Neuronal stem cell (in vitro differentiated cells): ENCODE data around the gene NTPCR.

Experiments
- DNase-seq: peaks from one replicate; pipeline ENCODE4 v3.0.0-alpha.2; 2013; ENCODE audit warnings: low spot score
- H2AFZ ChIP-seq: one replicate; pipeline ENCODE4 v1.6.1; 2013; ENCODE audit warnings: mild to moderate bottlenecking, low read length, inconsistent platforms
- H2AK5ac ChIP-seq: 2 replicates; pipeline ENCODE4 v1.6.1; 2013; ENCODE audit warnings: low read depth, mild to moderate bottlenecking, inconsistent platforms, low read length, moderate library complexity, mixed read lengths
- H2BK120ac ChIP-seq: 2 replicates; pipeline ENCODE4 v1.6.1; 2013; ENCODE audit warnings: low read depth, mild to moderate bottlenecking, inconsistent platforms, low read length, moderate library complexity, mixed read lengths
- H2BK12ac ChIP-seq: one replicate; pipeline ENCODE4 v1.6.1; 2013; ENCODE audit warnings: low read length, inconsistent platforms
- H2BK15ac ChIP-seq: 2 replicates; pipeline ENCODE4 v1.6.1; 2013; ENCODE audit warnings: mild to moderate bottlenecking, low read length, inconsistent platforms, mixed read lengths
- H2BK5ac ChIP-seq: one replicate; pipeline ENCODE4 v1.6.1; 2013; ENCODE audit warnings: inconsistent platforms, mild to moderate bottlenecking, low read length, moderate library complexity
- H3K14ac ChIP-seq: one replicate; pipeline ENCODE4 v1.6.1; 2013; ENCODE audit warnings: low read length, inconsistent platforms
- H3K18ac ChIP-seq: 2 replicates; pipeline ENCODE4 v1.6.1; 2013; ENCODE audit warnings: low read length, inconsistent platforms
- H3K23ac ChIP-seq: 2 replicates; pipeline ENCODE4 v1.6.1; 2013; ENCODE audit warnings: low read depth, mild to moderate bottlenecking, mixed read lengths, low read length, inconsistent platforms; ENCODE audit not compliant: poor library complexity
- H3K27ac ChIP-seq: replicated peaks from 3 replicates; pipeline ENCODE4 v1.5.1; 2013; ENCODE audit warnings: low read length, inconsistent platforms
- H3K27me3 ChIP-seq, 3 experiments: 2 replicates each; pipeline ENCODE4 v1.6.1; 2013; ENCODE audit warnings: low read length in 3 of 3, mild to moderate bottlenecking in 2 of 3, inconsistent platforms in 1 of 3, low read depth in 1 of 3, mixed read lengths in 1 of 3, moderate library complexity in 1 of 3; ENCODE audit not compliant: control insufficient read depth in 3 of 3, insufficient read depth in 3 of 3
- H3K36me3 ChIP-seq, 2 donors: replicated peaks in 1 of 2; 2 replicates each; pipeline ENCODE4 v1.6.1; 2013; ENCODE audit warnings: low read length in 2 of 2; ENCODE audit not compliant: control insufficient read depth in 2 of 2, insufficient read depth in 2 of 2
- H3K4ac ChIP-seq: 2 replicates; pipeline ENCODE4 v1.6.1; 2013; ENCODE audit warnings: inconsistent platforms, mild to moderate bottlenecking, low read length, moderate library complexity
- H3K4me1 ChIP-seq, 2 donors: 1 replicate in 1 of 2; 2 replicates in 1 of 2; pipeline ENCODE4 v1.6.1; 2013; ENCODE audit warnings: low read length in 2 of 2, low read depth in 1 of 2; ENCODE audit not compliant: control insufficient read depth in 2 of 2, insufficient read depth in 1 of 2
- H3K4me2 ChIP-seq: one replicate; pipeline ENCODE4 v1.6.1; 2013; ENCODE audit warnings: mild to moderate bottlenecking, low read length, inconsistent platforms; ENCODE audit not compliant: insufficient read depth, poor library complexity, severe bottlenecking
- H3K4me3 ChIP-seq, 2 donors: 2 replicates each; pipeline ENCODE4 v1.5.1; 2013; ENCODE audit warnings: low read length in 2 of 2, mild to moderate bottlenecking in 2 of 2, inconsistent platforms in 1 of 2, moderate library complexity in 1 of 2
- H3K79me1 ChIP-seq: one replicate; pipeline ENCODE4 v1.6.1; 2013; ENCODE audit warnings: low read depth, mild to moderate bottlenecking, inconsistent platforms, low read length, moderate library complexity
- H3K9ac ChIP-seq: one replicate; pipeline ENCODE4 v1.6.1; 2013; ENCODE audit warnings: mild to moderate bottlenecking, low read depth, low read length, inconsistent platforms; ENCODE audit not compliant: poor library complexity
- H3K9me3 ChIP-seq, 2 donors: replicated peaks in 1 of 2; 2 replicates each; pipeline versions ENCODE3 to v1.6.1; 2013; ENCODE audit warnings: low read length in 2 of 2, mild to moderate bottlenecking in 2 of 2, inconsistent platforms in 1 of 2, low read depth in 1 of 2, mixed read lengths in 1 of 2, moderate library complexity in 1 of 2; ENCODE audit not compliant: control insufficient read depth in 2 of 2, insufficient read depth in 1 of 2
- H4K8ac ChIP-seq: one replicate; pipeline ENCODE4 v1.6.1; 2013; ENCODE audit warnings: low read depth, mild to moderate bottlenecking, inconsistent platforms, low read length, moderate library complexity
- H4K91ac ChIP-seq: one replicate; pipeline ENCODE4 v1.6.1; 2013; ENCODE audit warnings: low read length, low read depth, mild to moderate bottlenecking, inconsistent platforms; ENCODE audit not compliant: poor library complexity
- WGBS, 2 donors: extraction: QIAGEN DNeasy Blood & Tissue Kit; methylation state at CpG; one replicate each; pipeline ENCODE4 v1.1.7; 2013; ENCODE audit warnings: missing lambda C conversion rate in 2 of 2, mixed read lengths in 1 of 2; ENCODE audit not compliant: insufficient read length in 2 of 2, insufficient replicate concordance in 1 of 2; ENCODE audit errors: extremely low coverage in 2 of 2; 5-methylcytosine and 5-hydroxymethylcytosine counted together

Gene NTPCR

DNA sequence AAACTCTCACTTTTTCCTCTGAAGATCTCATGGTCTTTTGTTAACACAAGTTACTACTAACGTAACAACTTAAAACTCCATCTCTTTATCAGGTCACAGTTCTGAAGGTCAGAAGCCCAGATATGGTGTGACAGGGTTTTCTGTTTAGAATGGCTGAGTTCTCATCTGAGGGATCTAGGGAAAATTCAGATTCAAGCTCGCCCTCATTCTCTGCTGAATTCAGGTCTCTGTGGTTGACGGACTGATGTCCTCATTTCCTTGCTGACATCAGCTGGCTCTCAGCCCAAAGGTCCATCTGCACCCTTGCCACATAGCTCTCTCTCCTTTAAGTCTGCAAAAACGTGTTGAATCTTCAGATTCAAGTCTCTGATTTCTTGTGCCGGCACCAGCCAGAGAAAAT lies 6.1 kb upstream of the NTPCR start:
- Histone ChIP-seq H3K4me3 (no peak overlapping the region), H3K9ac (no peak overlapping the region), H3K4me1 (peaks cover 1 to 4% of the 10 kb centered on the region in 2 donors), H2BK5ac (no peak overlapping the region), H2AK5ac (no peak overlapping the region), H2AFZ (no peak overlapping the region), H3K23ac (no peak overlapping the region), H4K91ac (no peak overlapping the region), H3K79me1 (no peaks in the 10 kb centered on the region), H4K8ac (no peak overlapping the region), H2BK15ac (no peak overlapping the region), H3K27ac (no peak overlapping the region), H3K36me3 (no peaks in the 10 kb centered on the region), H3K4me2 (no peak overlapping the region), H3K18ac (no peak overlapping the region), H3K4ac (no peak overlapping the region), H2BK12ac (no peak overlapping the region), H3K14ac (no peak overlapping the region), H3K27me3 (no peaks in the 10 kb centered on the region), H3K9me3 (no peaks in the 10 kb centered on the region), H2BK120ac (no peak overlapping the region)
- no CpG with 5 or more reads among the region's 5 CpGs for WGBS, 2 donors
- no peak for DNase-seq

GRCh38 chr1:232949636-232950196 lies 695 bp upstream of the NTPCR start:
- no peaks in the 10 kb centered on the region for H3K9me3 ChIP-seq
- H3K4me2 ChIP-seq: peak overlapping the region; percentile 48
- no peak overlapping the region for H2AK5ac ChIP-seq
- no peak for DNase-seq
- H3K14ac ChIP-seq: no peak overlapping the region
- no CpG with 5 or more reads among the region's 5 CpGs for WGBS, 2 donors
- no peak overlapping the region for H3K9ac ChIP-seq
- H3K4me1 ChIP-seq: peaks cover 5 to 17% of the 10 kb centered on the region in 2 donors
- H3K18ac ChIP-seq: no peak overlapping the region
- H3K79me1 ChIP-seq: peaks cover 2% of the 10 kb centered on the region
- no peak overlapping the region for H2BK15ac ChIP-seq
- H3K4me3 ChIP-seq: peak overlapping the region; percentile 88 to 91
- H3K27me3 ChIP-seq: no peaks in the 10 kb centered on the region
- H3K4ac ChIP-seq: no peak overlapping the region
- H3K27ac ChIP-seq: no peak overlapping the region
- no peak overlapping the region for H4K8ac ChIP-seq
- H2BK5ac ChIP-seq: no peak overlapping the region
- no peak overlapping the region for H4K91ac ChIP-seq
- H3K23ac ChIP-seq: no peak overlapping the region
- H2BK120ac ChIP-seq: no peak overlapping the region
- peak overlapping the region; percentile 97 for H2AFZ ChIP-seq
- H3K36me3 ChIP-seq: no peaks in the 10 kb centered on the region
- no peak overlapping the region for H2BK12ac ChIP-seq

- no peak overlapping the region for H3K23ac ChIP-seq
- H3K4me1 ChIP-seq: peaks cover 5 to 17% of the 10 kb centered on the region in 2 donors
- H3K27ac ChIP-seq: no peak overlapping the region
- H3K4me3 ChIP-seq: peak overlapping the region; percentile 88 to 91
- H3K79me1 ChIP-seq: peaks cover 4% of the 10 kb centered on the region
- peaks cover 0 to under 1% of the 10 kb centered on the region in 2 donors for H3K9me3 ChIP-seq
- H4K8ac ChIP-seq: no peak overlapping the region
- peak overlapping the region; percentile 97 for H2AFZ ChIP-seq
- H2AK5ac ChIP-seq: no peak overlapping the region
- peak overlapping the region; percentile 70 for H3K4me2 ChIP-seq
- no peak overlapping the region for H3K4ac ChIP-seq
- H2BK15ac ChIP-seq: no peak overlapping the region
- no peak overlapping the region for H3K18ac ChIP-seq
- no peak overlapping the region for H3K9ac ChIP-seq
- no peak overlapping the region for H4K91ac ChIP-seq
- no peaks in the 10 kb centered on the region for H3K27me3 ChIP-seq
- DNase-seq: no peak
- no peak overlapping the region for H2BK12ac ChIP-seq
- WGBS, 2 donors: no CpG with 5 or more reads among the region's 5 CpGs
- peaks cover 3 to 8% of the 10 kb centered on the region in 2 donors for H3K36me3 ChIP-seq
- H2BK5ac ChIP-seq: no peak overlapping the region
- no peak overlapping the region for H3K14ac ChIP-seq
- no peak overlapping the region for H2BK120ac ChIP-seq
These were observed 769 bp downstream of the NTPCR start for GRCh38 chr1:232951180-232951579.

GRCh38 chr1:232951605-232952004 lies 1.2 kb downstream of the NTPCR start:
- no CpG with 5 or more reads among the region's 1 CpG for WGBS, 2 donors
- no peak overlapping the region for H2AFZ ChIP-seq
- no peak overlapping the region for H4K91ac ChIP-seq
- H2BK120ac ChIP-seq: no peak overlapping the region
- H3K23ac ChIP-seq: no peak overlapping the region
- H3K36me3 ChIP-seq: peaks cover 5 to 12% of the 10 kb centered on the region in 2 donors
- peak overlapping the region in 1 of 2 donors; percentile 91 for H3K4me3 ChIP-seq
- H3K4me1 ChIP-seq: peaks cover 5 to 17% of the 10 kb centered on the region in 2 donors
- H3K9me3 ChIP-seq: peaks cover 0 to 5% of the 10 kb centered on the region in 2 donors
- no peak overlapping the region for H2BK5ac ChIP-seq
- H3K79me1 ChIP-seq: peaks cover 6% of the 10 kb centered on the region
- DNase-seq: no peak
- no peak overlapping the region for H2BK12ac ChIP-seq
- H3K18ac ChIP-seq: no peak overlapping the region
- no peak overlapping the region for H3K27ac ChIP-seq
- peak overlapping the region; percentile 70 for H3K4me2 ChIP-seq
- H4K8ac ChIP-seq: no peak overlapping the region
- no peaks in the 10 kb centered on the region for H3K27me3 ChIP-seq
- H3K14ac ChIP-seq: no peak overlapping the region
- no peak overlapping the region for H2BK15ac ChIP-seq
- no peak overlapping the region for H2AK5ac ChIP-seq
- no peak overlapping the region for H3K9ac ChIP-seq
- no peak overlapping the region for H3K4ac ChIP-seq
